D341Med (cell line): ENCODE measurements around the gene LRRC8B.
"Not testable (repeated sequence)": the region's sequence is repeated elsewhere in the genome, so short reads cannot be mapped to it uniquely, and the experiment has no call there.

Experiments used
- DNase-seq: peaks from one replicate; pipeline ENCODE4 v3.0.0; 2012; ENCODE audit warnings: low spot score

Gene LRRC8B

DNA sequence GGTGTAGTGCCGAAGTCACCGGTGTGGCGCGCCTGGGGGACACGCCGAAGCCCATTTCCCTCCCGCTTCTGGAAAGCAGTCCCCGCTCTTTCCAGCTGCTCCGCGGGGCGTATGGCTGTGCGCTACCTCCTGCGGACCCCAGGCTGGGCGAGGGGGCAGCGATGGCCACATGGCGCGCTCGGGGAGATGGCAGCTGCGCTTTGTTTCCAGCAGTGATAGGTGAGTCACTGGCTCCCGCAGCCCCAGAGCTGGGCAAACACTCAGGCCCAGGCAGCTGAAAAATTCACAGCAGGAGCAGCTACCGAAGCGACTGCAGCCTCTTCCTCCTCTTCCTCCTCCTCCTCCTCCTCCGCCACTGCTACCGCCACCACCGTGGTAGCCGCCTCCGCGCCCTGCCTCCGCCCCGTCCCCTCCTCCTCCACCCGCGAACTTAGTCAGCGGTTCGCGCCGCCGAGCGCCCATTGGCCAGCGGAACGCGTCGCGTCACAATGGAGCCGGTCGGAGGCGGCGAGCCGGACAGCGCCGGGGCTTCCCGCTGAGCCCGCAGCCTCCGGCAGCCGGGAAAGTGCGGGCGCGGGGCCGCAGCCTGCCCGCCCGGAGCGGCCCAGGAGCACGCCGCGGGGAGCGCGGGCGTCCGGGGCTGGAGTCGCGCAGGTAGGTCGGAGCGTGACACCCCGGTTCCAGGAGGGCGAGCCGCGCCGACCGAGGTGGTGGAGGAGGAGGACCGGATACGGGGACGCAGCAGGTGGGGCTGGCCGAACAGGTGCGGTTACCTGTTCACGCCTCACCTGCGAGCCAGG lies at the start of gene LRRC8B:
Gene LRRC8B (plus strand): TSS at position 461 of the 800 bp plus-strand sequence. CDS start 57,822 bp downstream, outside the sequence.
- DNase-seq: peak; percentile 90

GRCh38 chr1:89475269-89475668 lies 49.4 kb upstream of the LRRC8B start:
- no peak for DNase-seq

GRCh38 chr1:89476072-89476471 lies 48.6 kb upstream of the LRRC8B start:
- DNase-seq: no peak

DNA sequence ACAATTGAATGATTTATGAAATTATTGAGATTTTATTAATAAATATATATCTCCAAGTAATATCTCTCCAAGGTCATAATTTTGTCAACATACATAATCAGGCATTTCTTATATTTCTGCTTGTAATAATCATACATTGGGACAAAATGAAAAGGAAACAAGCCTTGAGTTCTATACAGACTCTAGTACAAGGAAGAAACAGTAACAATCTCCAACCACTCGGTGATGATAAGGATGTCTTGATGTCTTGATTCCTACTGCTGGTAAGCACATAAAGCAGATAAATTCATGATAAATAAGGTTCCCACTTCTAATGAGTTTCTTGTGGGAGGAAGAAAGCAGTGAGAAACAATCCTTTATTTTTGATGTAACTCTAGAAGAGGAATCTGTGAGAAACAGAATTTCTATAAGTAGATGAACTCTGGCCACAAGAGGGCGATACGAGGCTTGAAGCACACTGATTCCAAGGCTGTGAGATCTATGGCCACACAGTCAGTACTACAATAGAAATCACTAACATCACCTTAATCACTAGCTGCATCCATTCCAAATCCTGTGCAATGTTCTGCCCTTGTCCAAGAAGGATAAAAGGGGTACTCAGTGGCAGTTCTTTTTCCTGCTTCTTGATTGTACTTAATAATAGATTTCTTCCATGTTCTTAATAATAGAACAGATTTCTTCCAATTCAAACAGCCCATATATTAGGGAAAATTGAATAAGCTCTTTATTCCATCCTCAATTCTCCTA lies 41.4 kb upstream of the LRRC8B start:
- DNase-seq: peak; percentile 60

GRCh38 chr1:89483757-89484077 lies 40.9 kb upstream of the LRRC8B start:
- no peak for DNase-seq

GRCh38 chr1:89484092-89485038 lies 40.3 kb upstream of the LRRC8B start:
- no peak for DNase-seq

DNA sequence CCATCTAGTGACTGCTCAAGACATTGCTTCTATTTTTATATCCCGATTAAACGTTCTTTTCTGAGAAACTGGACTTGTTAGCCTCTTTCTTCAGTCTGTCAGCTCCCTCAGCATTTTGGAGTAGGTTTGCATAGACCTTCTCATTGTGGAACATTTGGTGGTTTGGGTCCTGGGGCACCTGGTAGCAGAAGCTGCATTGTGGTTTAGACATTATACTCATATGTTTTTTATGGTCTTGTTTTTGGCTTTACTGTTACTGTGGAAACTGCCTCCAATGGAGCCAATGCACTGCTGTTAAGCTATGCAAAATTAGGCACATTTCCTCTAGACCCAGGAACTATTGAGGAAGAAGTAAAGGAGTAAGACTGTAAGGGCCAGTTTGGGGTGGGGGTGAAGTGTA lies 36.7 kb upstream of the LRRC8B start:
- no peak for DNase-seq

DNA sequence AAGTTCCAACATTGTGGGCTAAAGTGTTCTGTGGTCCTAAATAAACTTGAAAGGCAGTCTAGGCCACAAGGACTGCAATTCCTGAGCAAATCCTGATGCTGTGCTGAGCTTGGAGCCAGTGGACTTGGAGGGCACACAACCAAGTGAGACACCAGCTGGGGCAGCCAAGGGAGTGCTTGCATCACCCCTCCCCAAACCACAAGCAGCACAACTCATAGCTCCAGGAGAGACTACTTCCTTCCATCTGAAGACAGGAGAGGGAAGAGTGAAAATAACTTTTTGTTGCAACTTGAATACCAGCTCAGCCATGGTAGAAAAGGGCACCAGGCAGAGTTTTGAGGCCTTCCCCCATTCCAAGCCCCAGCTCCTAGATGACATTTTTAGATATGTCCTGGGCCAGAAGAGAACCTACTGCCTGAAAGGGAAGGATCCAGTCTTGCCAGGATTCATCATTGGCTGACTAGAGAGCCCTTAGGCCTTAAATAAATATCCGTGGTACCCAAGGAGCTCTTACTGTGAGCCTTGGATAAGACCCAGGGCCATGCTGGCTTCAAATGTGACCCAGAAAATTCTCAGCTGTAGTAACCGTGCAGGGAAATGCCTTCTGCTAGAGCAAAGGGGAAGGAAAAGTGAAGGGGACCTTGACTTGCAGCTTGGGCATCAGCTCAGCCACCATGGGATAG lies 35.4 kb upstream of the LRRC8B start:
- no peak for DNase-seq

DNA sequence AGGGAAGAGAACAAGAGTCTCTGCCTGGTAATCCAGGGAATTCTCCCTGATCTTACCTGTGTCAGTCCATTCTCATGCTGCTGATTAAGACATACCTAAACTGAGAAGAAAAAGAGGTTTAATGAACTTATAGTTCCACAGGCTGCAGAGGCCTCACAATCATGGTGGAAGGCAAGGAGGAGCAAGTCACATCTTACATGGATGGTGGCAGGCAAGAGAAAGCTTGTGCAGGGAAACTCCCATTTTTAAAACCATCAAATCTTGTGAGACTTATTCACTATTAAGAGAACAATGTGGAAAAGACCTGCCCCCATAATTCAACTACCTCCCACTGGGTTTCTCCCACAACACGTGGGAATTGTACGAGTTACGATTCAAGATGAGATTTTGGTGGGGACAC lies 34.2 kb upstream of the LRRC8B start:
- no peak for DNase-seq

- DNase-seq: no peak
Measured at GRCh38 chr1:89499320-89499719, 25.3 kb upstream of the LRRC8B start.

DNA sequence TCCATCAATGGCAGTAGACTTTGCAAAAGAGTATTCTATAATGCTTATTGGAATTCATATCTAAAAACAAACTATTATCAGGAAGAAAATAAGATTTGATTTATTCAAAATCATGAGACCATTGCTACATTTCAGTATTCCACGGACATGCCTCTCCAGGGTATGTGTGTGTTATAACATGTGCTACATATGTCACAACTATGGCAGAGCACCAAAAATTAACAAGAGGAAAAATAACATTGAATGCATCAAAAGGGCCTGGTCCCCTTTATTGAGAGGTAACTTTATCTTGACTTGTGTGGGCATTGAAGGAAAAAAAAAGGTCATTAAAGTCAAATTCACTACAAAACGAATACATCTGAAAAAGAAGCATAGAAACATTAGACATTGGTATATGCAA lies 22.6 kb upstream of the LRRC8B start:
- DNase-seq: no peak

GRCh38 chr1:89502895-89503294 lies 21.7 kb upstream of the LRRC8B start:
- DNase-seq: no peak

- DNase-seq: no peak
Measured at GRCh38 chr1:89503690-89504089, 20.9 kb upstream of the LRRC8B start.

DNA sequence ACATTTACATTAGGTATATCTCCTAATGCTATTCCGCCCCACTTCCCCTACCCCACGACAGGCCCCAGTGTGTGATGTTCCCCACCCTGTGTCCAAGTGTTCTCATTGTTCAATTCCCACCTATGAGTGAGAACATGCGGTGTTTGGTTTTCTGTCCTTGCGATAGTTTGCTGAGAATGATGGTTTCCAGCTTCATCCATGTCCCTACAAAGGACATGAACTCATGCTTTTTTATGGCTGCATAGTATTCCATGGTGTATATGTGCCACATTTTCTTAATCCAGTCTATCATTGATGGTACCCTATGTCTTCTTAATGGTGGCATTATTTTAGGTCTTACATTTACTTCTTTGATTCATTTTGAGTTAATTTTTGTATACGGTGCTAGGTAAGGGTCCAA lies 14.6 kb upstream of the LRRC8B start:
- DNase-seq: not testable (repeated sequence)

- DNase-seq: no peak
Measured at GRCh38 chr1:89512996-89513720, 11.5 kb upstream of the LRRC8B start.

- no peak for DNase-seq
Measured at GRCh38 chr1:89516055-89516454, 8.6 kb upstream of the LRRC8B start.

DNA sequence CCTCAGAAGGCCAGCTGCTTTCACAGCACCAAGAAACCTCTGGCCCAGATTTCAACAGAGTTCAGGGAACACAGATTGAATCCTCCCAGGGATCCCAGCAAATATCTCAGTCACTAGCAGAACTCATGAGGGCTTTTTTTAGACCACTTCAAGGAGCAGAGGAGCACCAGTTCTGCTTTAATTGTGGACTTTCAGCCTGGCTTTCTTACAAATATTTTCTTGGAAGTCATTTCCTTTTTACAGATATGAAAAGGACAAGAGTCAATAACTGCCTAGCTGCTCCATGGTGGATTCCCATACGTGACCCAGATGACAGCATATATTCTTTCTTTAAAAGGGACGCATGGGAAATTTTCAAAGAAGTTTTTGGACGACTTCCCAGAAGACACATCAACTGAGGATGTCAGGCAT lies 6.4 kb upstream of the LRRC8B start:
- no peak for DNase-seq

DNA sequence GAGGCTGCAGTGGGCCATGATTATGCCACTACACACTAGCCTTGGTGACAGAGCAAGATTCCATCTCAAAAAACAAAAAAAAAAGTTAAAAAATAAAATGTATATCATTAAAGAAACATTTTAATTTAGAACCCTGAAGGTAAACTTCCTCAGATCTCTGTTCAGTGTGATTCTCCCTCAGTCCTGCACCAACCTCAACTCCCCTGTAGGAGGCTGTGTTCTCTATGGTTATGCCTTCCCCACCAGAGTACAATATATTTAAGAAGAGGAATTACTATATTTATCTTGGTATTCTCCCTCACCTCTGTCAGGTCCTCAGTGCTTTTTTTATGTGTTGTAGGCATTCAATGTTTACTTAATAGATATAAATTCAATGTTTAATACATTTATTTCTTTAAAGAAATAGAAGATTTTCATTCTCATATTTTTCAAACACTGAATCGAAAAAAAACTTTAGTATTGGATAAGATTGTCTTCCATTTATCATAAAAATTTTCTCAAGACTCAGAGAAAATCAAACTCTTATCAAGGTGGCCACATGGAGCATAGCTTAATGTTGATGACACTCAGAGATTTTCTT lies 4.8 kb upstream of the LRRC8B start:
- peak; percentile 55 for DNase-seq

DNA sequence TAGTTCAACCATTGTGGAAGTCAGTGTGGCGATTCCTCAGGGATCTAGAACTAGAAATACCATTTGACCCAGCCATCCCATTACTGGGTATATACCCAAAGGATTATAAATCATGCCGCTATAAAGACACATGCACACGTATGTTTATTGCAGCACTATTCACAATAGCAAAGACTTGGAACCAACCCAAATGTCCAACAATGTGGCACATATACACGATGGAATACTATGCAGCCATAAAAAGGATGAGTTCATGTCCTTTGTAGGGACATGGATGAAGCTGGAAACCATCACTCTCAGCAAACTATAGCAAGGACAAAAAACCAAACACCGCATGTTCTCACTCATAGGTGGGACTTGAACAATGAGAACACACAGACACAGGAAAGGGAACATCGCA lies 2.7 kb upstream of the LRRC8B start:
- DNase-seq: not testable (repeated sequence)

DNA sequence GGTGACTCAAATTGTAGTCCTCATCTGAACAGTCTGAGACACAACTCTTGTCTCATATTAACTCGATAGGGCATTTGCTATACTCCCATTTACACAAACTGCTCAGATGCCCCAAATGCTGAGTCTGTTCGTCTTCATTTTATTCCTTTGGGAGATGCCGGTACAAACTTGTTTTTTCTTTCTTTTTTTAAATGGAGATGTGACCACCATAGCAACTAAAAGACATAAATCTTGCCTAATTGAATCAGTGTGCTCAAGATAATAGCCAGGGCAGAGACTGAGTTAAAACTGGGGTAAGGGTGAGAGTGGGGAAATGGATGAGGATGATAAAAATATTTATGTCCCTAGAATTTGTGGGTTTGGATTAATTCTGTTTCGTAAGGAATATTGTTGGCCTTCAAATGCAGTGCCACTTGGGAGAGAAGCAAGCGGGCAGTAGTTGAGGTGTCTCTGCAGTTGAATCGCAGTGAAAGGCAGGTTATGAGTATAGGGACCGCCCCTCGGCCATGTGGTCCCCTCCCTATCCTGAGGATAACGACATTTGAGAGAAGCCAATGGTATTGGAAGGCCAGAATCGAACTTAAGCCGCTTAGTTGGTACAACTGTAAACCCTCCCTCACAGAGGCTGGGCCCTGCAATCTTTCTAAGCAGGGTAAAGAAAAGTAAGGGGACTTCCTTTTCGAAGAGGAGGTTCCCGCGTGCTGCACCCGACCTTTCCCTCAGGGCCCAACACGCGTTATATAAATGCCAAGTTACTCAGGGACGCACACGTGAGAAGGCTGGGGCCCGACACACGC lies 859 bp upstream of the LRRC8B start:
- peak; percentile 81 for DNase-seq
